ENCODE data around the gene ZYX.

GRCh38 chr7:143367972-143368371 is 13.2 kb upstream of the ZYX start:
- TF ChIP-seq CTCF (IDR thresholded peaks at IDR 0.05) (no peak), GABPB1 (CRISPR knock-in tag; IDR thresholded peaks at IDR 0.05) (no peak), FOXP1 (CRISPR knock-in tag; IDR thresholded peaks at IDR 0.05; ENCODE audit: borderline replicate concordance) (no peak), PRRX2 (CRISPR knock-in tag; IDR thresholded peaks at IDR 0.05) (no peak), IRF1 (CRISPR knock-in tag; IDR thresholded peaks at IDR 0.05) (no peak)

All from WTC11 (cell line).